Vagina (tissue), 2 donors: ENCODE data around the gene KRTAP13-3. TPM values are rescaled to one million over a fixed set of nuclear protein-coding genes. Genes with fewer than 3 reads are reported as not detected.

Source experiments
- DNase-seq, 2 donors: peaks; one replicate each; pipeline ENCODE4 v3.0.0-alpha.2; 2017; ENCODE audit errors: extremely low spot score in 2 of 2
- H3K27ac ChIP-seq: fragments of 200-600 bp; sonication (generic); one replicate; pipeline ENCODE4 v1.5.1; 2019
- H3K27me3 ChIP-seq: fragments of 200-600 bp; sonication (generic); one replicate; pipeline ENCODE4 v1.5.1; 2019
- H3K36me3 ChIP-seq, 2 donors: fragments of 200-600 bp; sonication (generic); one replicate each; pipeline ENCODE4 v1.5.1; 2017 to 2019
- H3K4me1 ChIP-seq: fragments of 200-600 bp; sonication (generic); one replicate; pipeline ENCODE4 v1.5.1; 2019
- H3K4me3 ChIP-seq, 2 donors: fragments of 200-600 bp; sonication (generic); 1 replicate in 1 of 2; 2 replicates in 1 of 2; pipeline ENCODE4 v1.5.1; 2016 to 2019
- H3K9me3 ChIP-seq: fragments of 200-600 bp; sonication (generic); one replicate; pipeline ENCODE4 v1.5.1; 2019
- CTCF ChIP-seq, 3 experiments: fragments of 450-650 bp in 2 of 3; fragments of 200-600 bp in 1 of 3; sonication (generic) in 1 of 3; IDR thresholded peaks; one replicate each; pipeline ENCODE4 v1.5.1; 2017 to 2019; ENCODE audit warnings: antibody characterized with exemption in 3 of 3, mild to moderate bottlenecking in 2 of 3, moderate library complexity in 2 of 3
- POLR2A ChIP-seq, 2 donors: fragments of 450-650 bp; IDR thresholded peaks; one replicate each; pipeline ENCODE4 v1.6.1; 2017; ENCODE audit warnings: antibody characterized with exemption in 2 of 2, mild to moderate bottlenecking in 2 of 2, moderate library complexity in 2 of 2
- POLR2AphosphoS5 ChIP-seq, 2 donors: sonication (generic); formaldehyde crosslinking; IDR thresholded peaks; one replicate each; pipeline ENCODE4 v1.9.0; 2017; ENCODE audit warnings: antibody characterized with exemption in 2 of 2, mild to moderate bottlenecking in 2 of 2, low read depth in 1 of 2; ENCODE audit not compliant: insufficient read depth in 1 of 2
- intact Hi-C: fragments of 100-400 bp; cut with DNase I; formaldehyde crosslinking; loops from one replicate; pipeline ENCODE4 v1.15.1; 2023
- total RNA-seq: library from RNA; depleted of rRNA; stranded (reverse); fragments of >200 nt; gene quantifications from one replicate; pipeline ENCODE4 v1.2.3, GENCODE V29; 2016

Gene KRTAP13-3, protein sequence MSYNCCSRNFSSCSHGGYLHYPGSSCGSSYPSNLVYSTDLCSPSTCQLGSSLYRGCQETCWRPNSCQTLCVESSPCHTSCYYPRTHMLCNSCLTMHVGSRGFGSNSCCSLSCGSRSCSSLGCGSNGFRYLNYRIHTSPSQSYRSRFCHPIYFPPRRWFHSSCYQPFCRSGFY
- total RNA-seq: not detected

DNA sequence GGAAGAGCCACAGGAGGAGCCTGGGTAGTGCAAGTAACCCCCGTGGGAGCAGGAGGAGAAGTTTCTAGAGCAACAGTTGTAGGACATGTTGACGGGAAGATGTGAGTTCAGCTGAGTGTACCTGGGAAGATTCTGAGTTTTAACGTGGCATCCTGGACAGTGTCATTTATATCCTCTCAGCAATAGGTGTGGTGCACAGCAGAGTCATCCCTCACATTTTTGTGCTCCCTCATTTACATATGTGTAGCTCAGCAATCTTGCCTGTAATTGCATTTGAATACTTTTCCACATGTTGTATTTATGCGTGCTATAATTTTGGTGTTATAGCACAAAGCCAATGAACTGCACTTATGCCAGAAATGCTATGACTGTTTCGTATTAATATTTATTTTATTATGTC is at the start of gene KRTAP13-3:
KRTAP13-3 (minus strand) TSS at position 101 of the 400 bp plus-strand sequence; CDS start at position 87, 14 bp downstream.
- Histone ChIP-seq H3K9me3 (no peaks in the 10 kb centered on the region), H3K4me3 (no peak within 1 kb of the TSS), H3K4me1 (no peaks in the 10 kb centered on the region), H3K27me3 (no peaks in the 10 kb centered on the region), H3K36me3 (no peaks in the 10 kb centered on the region), H3K27ac (no peak within 1 kb of the TSS)
- no peak for DNase-seq
- intact Hi-C loops: no loop called here
- TF ChIP-seq CTCF (IDR thresholded peaks at IDR 0.05) (no peak), POLR2AphosphoS5 (IDR thresholded peaks at IDR 0.05; ENCODE audit: insufficient read depth in 1 of 2, low read depth in 1 of 2) (no peak), POLR2A (IDR thresholded peaks at IDR 0.05) (no peak)

GRCh38 chr21:30468900-30469714 is 43.4 kb upstream of the KRTAP13-3 start:
- intact Hi-C loops: no loop called here
- no peaks in the 10 kb centered on the region for H3K36me3 ChIP-seq
- no peak overlapping the region for H3K4me3 ChIP-seq
- H3K4me1 ChIP-seq: no peaks in the 10 kb centered on the region
- H3K27ac ChIP-seq: no peak overlapping the region
- DNase-seq: no peak
- H3K9me3 ChIP-seq: no peaks in the 10 kb centered on the region
- no peak for TF ChIP-seq POLR2AphosphoS5 (IDR thresholded peaks at IDR 0.05; ENCODE audit: insufficient read depth in 1 of 2, low read depth in 1 of 2)
- no peak for TF ChIP-seq POLR2A (IDR thresholded peaks at IDR 0.05)
- no peak for TF ChIP-seq CTCF (IDR thresholded peaks at IDR 0.05)
- H3K27me3 ChIP-seq: no peaks in the 10 kb centered on the region

GRCh38 chr21:30463713-30464112 is 38.0 kb upstream of the KRTAP13-3 start:
- Histone ChIP-seq H3K27me3 (no peaks in the 10 kb centered on the region), H3K4me1 (no peaks in the 10 kb centered on the region), H3K27ac (no peak overlapping the region), H3K9me3 (no peaks in the 10 kb centered on the region), H3K36me3 (no peaks in the 10 kb centered on the region), H3K4me3 (no peak overlapping the region)
- no peak for TF ChIP-seq POLR2AphosphoS5 (IDR thresholded peaks at IDR 0.05; ENCODE audit: insufficient read depth in 1 of 2, low read depth in 1 of 2)
- no peak for TF ChIP-seq CTCF (IDR thresholded peaks at IDR 0.05)
- intact Hi-C loops: no loop called here
- no peak for DNase-seq

- no peak overlapping the region for H3K4me3 ChIP-seq
- no peaks in the 10 kb centered on the region for H3K4me1 ChIP-seq
- H3K9me3 ChIP-seq: no peaks in the 10 kb centered on the region
- no peaks in the 10 kb centered on the region for H3K27me3 ChIP-seq
- no peak overlapping the region for H3K27ac ChIP-seq
- DNase-seq: no peak
- intact Hi-C loops: no loop called here
- TF ChIP-seq POLR2A (IDR thresholded peaks at IDR 0.05) (no peak), CTCF (IDR thresholded peaks at IDR 0.05) (no peak), POLR2AphosphoS5 (IDR thresholded peaks at IDR 0.05; ENCODE audit: insufficient read depth in 1 of 2, low read depth in 1 of 2) (no peak)
- no peaks in the 10 kb centered on the region for H3K36me3 ChIP-seq
Measured at GRCh38 chr21:30448514-30448913, 22.8 kb upstream of the KRTAP13-3 start.

DNA sequence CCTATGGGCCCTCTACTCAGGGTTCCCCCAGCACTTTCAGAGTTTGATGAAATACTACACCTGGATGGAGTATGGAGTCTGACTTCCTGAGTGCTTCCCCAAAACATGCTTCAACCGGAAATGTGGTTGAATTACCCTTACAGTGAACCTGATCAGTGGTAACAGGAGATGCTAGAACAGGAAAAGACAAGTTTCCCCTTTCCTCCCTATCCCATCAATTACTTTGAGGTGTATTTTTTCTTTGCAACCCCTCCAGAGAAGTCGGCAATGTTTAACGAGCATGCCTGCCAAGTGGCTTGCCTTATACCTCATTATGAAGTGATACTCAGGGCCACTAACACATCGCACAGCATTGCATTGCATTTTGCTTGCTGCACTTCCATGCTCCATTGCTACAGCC is 21.3 kb upstream of the KRTAP13-3 start:
- no peak for DNase-seq
- no peak overlapping the region for H3K4me3 ChIP-seq
- no peak overlapping the region for H3K27ac ChIP-seq
- intact Hi-C loops: no loop called here
- no peaks in the 10 kb centered on the region for H3K9me3 ChIP-seq
- TF ChIP-seq POLR2A (IDR thresholded peaks at IDR 0.05) (no peak), POLR2AphosphoS5 (IDR thresholded peaks at IDR 0.05; ENCODE audit: insufficient read depth in 1 of 2, low read depth in 1 of 2) (no peak), CTCF (IDR thresholded peaks at IDR 0.05) (no peak)
- no peaks in the 10 kb centered on the region for H3K27me3 ChIP-seq
- no peaks in the 10 kb centered on the region for H3K36me3 ChIP-seq
- no peaks in the 10 kb centered on the region for H3K4me1 ChIP-seq
